Smooth muscle cell (in vitro differentiated cells): ENCODE data around the gene TNFRSF13B. TPM values are rescaled to one million over a fixed set of nuclear protein-coding genes. Genes with fewer than 3 reads are reported as not detected.
A peak's percentile ranks its signal among the peaks of the same experiment; 100 is the strongest.

Source experiments
- DNase-seq: peaks from one replicate; lab custom pipeline; 2025; ENCODE audit not compliant: unreplicated experiment; lab: John Stamatoyannopoulos, UW
- H2AFZ ChIP-seq: fragments of 200-600 bp; sonication (generic); 2 replicates; pipeline ENCODE4 v1.6.0; 2016; ENCODE audit warnings: antibody characterized with exemption, low read depth, mild to moderate bottlenecking
- H3F3A ChIP-seq: fragments of 200-600 bp; sonication (generic); 2 replicates; pipeline ENCODE4 v1.6.0; 2017; ENCODE audit warnings: antibody characterized with exemption, low read depth
- H3K27ac ChIP-seq: fragments of 200-600 bp; sonication (generic); 2 replicates; pipeline ENCODE4 v1.5.1; 2016; ENCODE audit warnings: low read depth, mild to moderate bottlenecking
- H3K27me3 ChIP-seq: fragments of 200-600 bp; sonication (generic); 2 replicates; pipeline ENCODE4 v1.6.1; 2016; ENCODE audit warnings: low read depth, mild to moderate bottlenecking
- H3K36me3 ChIP-seq: fragments of 200-600 bp; sonication (generic); 2 replicates; pipeline ENCODE4 v1.5.1; 2016; ENCODE audit warnings: low read depth
- H3K4me1 ChIP-seq: fragments of 200-600 bp; sonication (generic); 2 replicates; pipeline ENCODE4 v1.5.1; 2016; ENCODE audit warnings: low read depth
- H3K4me2 ChIP-seq: fragments of 200-600 bp; sonication (generic); 2 replicates; pipeline ENCODE4 v1.6.0; 2016; ENCODE audit warnings: mild to moderate bottlenecking
- H3K4me3 ChIP-seq: fragments of 200-600 bp; sonication (generic); 2 replicates; pipeline ENCODE4 v1.5.1; 2016; ENCODE audit warnings: mild to moderate bottlenecking
- H3K79me2 ChIP-seq: fragments of 200-600 bp; sonication (generic); 2 replicates; pipeline ENCODE4 v1.6.0; 2016; ENCODE audit warnings: low read depth, mild to moderate bottlenecking
- H3K9ac ChIP-seq: fragments of 200-600 bp; sonication (generic); 2 replicates; pipeline ENCODE4 v1.6.0; 2016; ENCODE audit warnings: low read depth
- H3K9me3 ChIP-seq: fragments of 200-600 bp; sonication (generic); replicated peaks from 2 replicates; pipeline ENCODE4 v1.5.1; 2016; ENCODE audit warnings: low read depth
- H4K20me1 ChIP-seq: fragments of 200-600 bp; sonication (generic); 2 replicates; pipeline ENCODE4 v1.6.0; 2016; ENCODE audit warnings: low read depth
- CTCF ChIP-seq: fragments of 200-600 bp; sonication (generic); IDR thresholded peaks from 2 replicates; pipeline ENCODE4 v1.5.1; 2017; ENCODE audit warnings: borderline replicate concordance, mild to moderate bottlenecking, antibody characterized with exemption; ENCODE audit not compliant: insufficient read depth, poor library complexity, severe bottlenecking
- WGBS: methylation state at CpG from one replicate; pipeline ENCODE4 v1.1.7; 2016; ENCODE audit warnings: low lambda C conversion rate; 5-methylcytosine and 5-hydroxymethylcytosine counted together
- polyA plus RNA-seq: library from polyadenylated mRNA; unstranded; fragments of >200 nt; fragmentation: Nextera tagmentation; extraction: Ambion mirVana; gene quantifications from 2 replicates; pipeline ENCODE4 v1.2.1, GENCODE V29; 2016
- total RNA-seq: library from RNA; depleted of rRNA; stranded (reverse); fragments of >200 nt; gene quantifications from 2 replicates; pipeline ENCODE4 v1.2.3, GENCODE V29; 2014

TNFRSF13B gene
- total and polyA plus RNA-seq, 2 experiments from 2014 or later: not detected

- Histone ChIP-seq H3K9ac (no peak overlapping the region), H3K4me2 (no peak overlapping the region), H3F3A (no peaks in the 10 kb centered on the region), H3K4me3 (no peak overlapping the region), H3K9me3 (no peaks in the 10 kb centered on the region), H2AFZ (no peak overlapping the region), H3K27ac (no peak overlapping the region), H4K20me1 (no peaks in the 10 kb centered on the region), H3K27me3 (no peaks in the 10 kb centered on the region), H3K36me3 (no peaks in the 10 kb centered on the region), H3K4me1 (no peaks in the 10 kb centered on the region), H3K79me2 (no peaks in the 10 kb centered on the region)
- no peak for TF ChIP-seq CTCF
- 77% methylated on average over 13 of the region's 13 CpGs for WGBS
- no peak for DNase-seq
Observed at GRCh38 chr17:16909472-16910246, 62.3 kb downstream of the TNFRSF13B start.

GRCh38 chr17:16908273-16908672 lies 63.6 kb downstream of the TNFRSF13B start:
- no peaks in the 10 kb centered on the region for H3K4me1 ChIP-seq
- no peak for TF ChIP-seq CTCF
- H3K27ac ChIP-seq: no peak overlapping the region
- no peaks in the 10 kb centered on the region for H3K27me3 ChIP-seq
- no peaks in the 10 kb centered on the region for H3K9me3 ChIP-seq
- H3F3A ChIP-seq: no peaks in the 10 kb centered on the region
- no peak overlapping the region for H3K4me3 ChIP-seq
- H2AFZ ChIP-seq: no peak overlapping the region
- no peak overlapping the region for H3K9ac ChIP-seq
- no peaks in the 10 kb centered on the region for H4K20me1 ChIP-seq
- H3K4me2 ChIP-seq: no peak overlapping the region
- H3K79me2 ChIP-seq: no peaks in the 10 kb centered on the region
- no peaks in the 10 kb centered on the region for H3K36me3 ChIP-seq
- no peak for DNase-seq
- WGBS: 95% methylated on average over 3 of the region's 3 CpGs

GRCh38 chr17:16906680-16907079 lies 65.2 kb downstream of the TNFRSF13B start:
- H3K79me2 ChIP-seq: no peaks in the 10 kb centered on the region
- 67% methylated on average over 4 of the region's 4 CpGs for WGBS
- no peak for TF ChIP-seq CTCF
- H4K20me1 ChIP-seq: no peaks in the 10 kb centered on the region
- H3K4me1 ChIP-seq: no peaks in the 10 kb centered on the region
- H3K36me3 ChIP-seq: no peaks in the 10 kb centered on the region
- no peak overlapping the region for H2AFZ ChIP-seq
- H3K4me2 ChIP-seq: peak overlapping the region; percentile 64
- H3K9ac ChIP-seq: no peak overlapping the region
- DNase-seq: no peak
- no peaks in the 10 kb centered on the region for H3F3A ChIP-seq
- no peak overlapping the region for H3K4me3 ChIP-seq
- no peaks in the 10 kb centered on the region for H3K9me3 ChIP-seq
- peak overlapping the region; percentile 75 for H3K27ac ChIP-seq
- no peaks in the 10 kb centered on the region for H3K27me3 ChIP-seq
